GM12892 (cell line): Measurements from ENCODE around the gene RNF145. TPM values are rescaled to one million over a fixed set of nuclear protein-coding genes. Genes with fewer than 3 reads are reported as not detected.

Source experiments
- DNase-seq: peaks from one replicate; pipeline ENCODE4 v3.0.0; 2011; ENCODE audit not compliant: insufficient read length
- FAIRE-seq: peaks from 2 replicates; lab custom pipeline; 2011; peaks lifted over from hg19 to GRCh38; lab: Jason Lieb, UNC
- POLR2A ChIP-seq: IDR thresholded peaks from 2 replicates; pipeline ENCODE4 v1.6.1; 2011; ENCODE audit warnings: low read depth, low read length, control low read depth
- POLR2AphosphoS5 ChIP-seq: IDR thresholded peaks from 2 replicates; pipeline ENCODE4 v1.6.1; 2011; ENCODE audit warnings: low read depth, low read length, control low read depth
- TAF1 ChIP-seq: IDR thresholded peaks from 2 replicates; pipeline ENCODE4 v1.6.1; 2011; ENCODE audit warnings: low read depth, mild to moderate bottlenecking, control low read depth, low read length, borderline replicate concordance
- polyA plus RNA-seq: library from polyadenylated mRNA; unstranded; fragments of >200 nt; gene quantifications from one replicate; pipeline ENCODE4 v1.2.1, GENCODE V29; 2012; ENCODE audit warnings: missing spikeins, inconsistent platforms; ENCODE audit not compliant: missing spikeins

The RNF145 gene, protein sequence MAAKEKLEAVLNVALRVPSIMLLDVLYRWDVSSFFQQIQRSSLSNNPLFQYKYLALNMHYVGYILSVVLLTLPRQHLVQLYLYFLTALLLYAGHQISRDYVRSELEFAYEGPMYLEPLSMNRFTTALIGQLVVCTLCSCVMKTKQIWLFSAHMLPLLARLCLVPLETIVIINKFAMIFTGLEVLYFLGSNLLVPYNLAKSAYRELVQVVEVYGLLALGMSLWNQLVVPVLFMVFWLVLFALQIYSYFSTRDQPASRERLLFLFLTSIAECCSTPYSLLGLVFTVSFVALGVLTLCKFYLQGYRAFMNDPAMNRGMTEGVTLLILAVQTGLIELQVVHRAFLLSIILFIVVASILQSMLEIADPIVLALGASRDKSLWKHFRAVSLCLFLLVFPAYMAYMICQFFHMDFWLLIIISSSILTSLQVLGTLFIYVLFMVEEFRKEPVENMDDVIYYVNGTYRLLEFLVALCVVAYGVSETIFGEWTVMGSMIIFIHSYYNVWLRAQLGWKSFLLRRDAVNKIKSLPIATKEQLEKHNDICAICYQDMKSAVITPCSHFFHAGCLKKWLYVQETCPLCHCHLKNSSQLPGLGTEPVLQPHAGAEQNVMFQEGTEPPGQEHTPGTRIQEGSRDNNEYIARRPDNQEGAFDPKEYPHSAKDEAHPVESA
- polyA plus RNA-seq: 38.1 TPM

DNA sequence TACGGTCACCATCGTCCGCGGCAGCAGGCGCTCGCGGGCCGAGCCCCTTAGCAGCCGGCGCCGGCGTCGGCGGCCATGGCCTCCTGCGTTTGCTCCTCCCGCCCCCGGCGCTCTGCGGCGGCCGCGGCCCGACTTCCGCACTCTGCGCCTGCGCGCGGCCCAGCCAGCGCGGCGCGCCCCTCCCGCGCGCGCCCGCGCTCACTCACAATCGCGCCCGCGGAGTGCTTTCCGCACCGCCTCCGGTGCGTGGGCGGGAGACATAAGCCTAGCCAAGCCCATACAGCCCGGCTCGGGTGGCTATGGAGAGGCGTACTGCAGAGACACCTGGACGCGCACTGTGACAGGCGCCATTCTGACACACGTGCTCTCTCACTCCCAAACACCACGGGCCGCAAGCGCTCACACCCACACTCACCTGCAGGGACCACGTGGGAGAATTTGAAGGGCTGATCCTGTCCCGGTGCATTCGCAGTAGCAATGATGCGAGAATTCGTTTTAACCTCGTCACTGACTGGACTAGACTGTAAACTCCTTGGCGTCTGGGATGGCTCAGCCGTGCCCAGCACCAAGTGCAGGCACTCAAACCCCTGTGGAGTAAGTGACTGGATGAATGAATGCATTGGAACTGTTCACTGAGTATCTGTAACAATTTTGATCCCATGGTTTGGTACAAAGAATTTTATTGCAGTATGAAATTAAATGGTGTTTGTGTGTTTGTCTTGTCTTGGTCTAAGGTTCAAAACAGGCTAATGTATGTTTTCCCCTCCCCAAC, at the start of gene RNF145:
Gene RNF145 (minus strand): TSS at position 116 of the 772 bp plus-strand sequence. CDS start 5,936 bp downstream, outside the sequence.
- FAIRE-seq: peak; percentile 96
- DNase-seq: peak; percentile 72
- TF ChIP-seq TAF1 (no peak), POLR2AphosphoS5 (peak; percentile 88), POLR2A (peak; percentile 81)

DNA sequence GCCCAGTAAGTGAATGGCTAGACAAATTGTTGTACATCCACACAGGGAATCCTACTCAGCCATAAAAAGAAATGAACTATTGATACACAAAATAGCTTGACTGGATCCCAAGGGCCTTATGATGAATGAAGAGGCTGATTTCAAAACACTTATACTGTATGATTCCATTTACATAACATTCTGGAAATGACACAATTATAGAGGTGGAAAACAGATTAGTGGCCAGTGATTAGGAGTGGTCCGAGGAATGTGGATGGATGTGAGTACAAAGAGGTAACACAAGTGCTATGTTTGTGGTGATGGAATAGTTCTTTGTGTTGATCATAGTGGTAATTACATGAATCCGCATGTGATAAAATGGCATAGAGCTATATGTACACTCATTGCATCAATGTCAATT, 49.0 kb upstream of the RNF145 start:
- DNase-seq (no peak), FAIRE-seq (no peak)
- TF ChIP-seq POLR2AphosphoS5 (no peak), TAF1 (no peak), POLR2A (no peak)

DNA sequence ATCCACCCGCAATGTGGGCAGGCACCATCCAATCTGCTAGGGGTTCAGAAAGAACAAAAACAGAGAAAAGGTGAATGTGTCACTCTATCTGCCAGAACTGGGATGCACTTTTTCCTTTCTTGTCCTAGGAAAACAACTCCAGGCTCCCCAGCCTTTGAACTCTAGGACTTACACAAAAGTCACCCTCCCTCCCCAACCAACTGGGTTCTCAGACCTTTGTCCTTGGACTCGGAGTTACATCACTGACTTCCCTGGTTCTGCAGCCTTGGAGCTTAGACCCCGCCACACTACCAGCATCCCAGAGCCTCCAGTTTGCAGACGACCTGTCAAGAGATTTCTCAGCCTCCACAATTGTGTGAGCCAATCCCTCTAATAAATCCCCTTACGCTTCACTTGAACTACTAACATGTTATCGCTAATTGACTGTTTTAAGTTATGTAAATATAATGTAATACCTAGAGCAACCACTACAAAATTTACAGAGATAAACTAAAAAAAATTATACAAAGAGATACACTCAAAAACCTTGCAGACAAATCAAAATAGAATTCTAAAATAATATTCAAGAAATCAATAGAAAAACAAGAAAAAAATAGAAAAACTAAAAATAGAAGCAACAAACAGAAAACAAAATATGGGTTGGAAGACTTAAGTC, 48.4 kb upstream of the RNF145 start:
- FAIRE-seq (no peak), DNase-seq (no peak)
- no peak for TF ChIP-seq POLR2AphosphoS5
- no peak for TF ChIP-seq TAF1
- no peak for TF ChIP-seq POLR2A

DNA sequence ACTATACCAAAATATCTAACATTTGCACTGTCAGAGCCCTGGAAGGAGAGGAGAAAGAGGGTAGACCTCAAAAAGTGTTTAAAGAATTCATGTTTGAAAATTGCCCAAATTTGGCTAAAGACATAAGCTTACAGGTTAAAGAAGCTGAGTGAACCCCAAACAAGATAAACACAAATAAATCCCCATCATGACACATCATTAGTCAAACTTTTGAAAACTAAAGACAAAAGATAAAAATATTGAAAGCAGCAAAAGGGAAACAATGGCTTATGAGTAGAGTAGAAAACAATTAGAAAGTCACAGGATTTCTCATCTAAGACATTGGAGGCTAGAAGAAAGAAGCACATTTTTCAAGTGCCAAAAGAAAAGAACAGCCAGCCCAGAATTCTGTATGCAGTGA, 47.7 kb upstream of the RNF145 start:
- TF ChIP-seq POLR2A (no peak), TAF1 (no peak), POLR2AphosphoS5 (no peak)
- DNase-seq (no peak), FAIRE-seq (no peak)

DNA sequence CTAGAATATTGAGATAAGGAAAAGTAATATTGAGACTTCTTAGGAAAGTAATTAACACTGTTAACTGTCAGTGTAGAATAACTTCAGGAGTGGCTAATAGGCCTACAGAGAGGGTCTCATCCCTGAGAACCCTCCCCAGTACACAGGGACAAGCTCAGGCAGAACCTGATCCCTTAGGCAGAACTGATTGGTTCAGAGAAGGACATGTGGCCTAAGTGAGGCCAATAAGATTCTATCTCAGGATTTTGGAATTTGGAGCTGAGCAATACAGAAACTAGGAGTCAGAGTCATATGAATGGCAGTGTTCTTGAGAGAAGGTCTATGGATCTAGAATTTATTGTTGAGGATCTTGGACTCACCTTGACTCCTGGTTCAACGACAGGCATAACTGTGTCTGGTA, 42.8 kb upstream of the RNF145 start:
- FAIRE-seq (no peak), DNase-seq (no peak)
- TF ChIP-seq POLR2AphosphoS5: no peak
- no peak for TF ChIP-seq TAF1
- TF ChIP-seq POLR2A: no peak

DNA sequence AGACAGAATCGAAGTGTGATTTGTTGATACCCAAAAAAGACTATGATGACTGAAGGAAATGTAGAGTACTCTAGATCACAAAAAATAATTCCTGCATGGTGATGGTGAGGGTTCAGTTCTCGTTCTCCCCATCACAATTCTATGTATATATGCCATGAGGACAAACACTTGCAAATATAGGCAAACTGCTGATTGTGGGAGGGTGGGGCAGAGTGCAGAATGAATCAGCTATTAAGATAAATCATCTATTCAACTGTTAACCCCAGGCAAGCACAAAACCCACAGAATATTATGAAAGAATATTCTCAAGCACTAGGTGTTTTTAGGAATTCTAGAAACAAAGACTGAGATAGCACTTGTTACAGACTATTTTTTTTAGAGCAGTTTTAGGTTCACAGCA, 39.8 kb upstream of the RNF145 start:
- no peak for TF ChIP-seq TAF1
- no peak for TF ChIP-seq POLR2AphosphoS5
- DNase-seq (no peak), FAIRE-seq (no peak)

DNA sequence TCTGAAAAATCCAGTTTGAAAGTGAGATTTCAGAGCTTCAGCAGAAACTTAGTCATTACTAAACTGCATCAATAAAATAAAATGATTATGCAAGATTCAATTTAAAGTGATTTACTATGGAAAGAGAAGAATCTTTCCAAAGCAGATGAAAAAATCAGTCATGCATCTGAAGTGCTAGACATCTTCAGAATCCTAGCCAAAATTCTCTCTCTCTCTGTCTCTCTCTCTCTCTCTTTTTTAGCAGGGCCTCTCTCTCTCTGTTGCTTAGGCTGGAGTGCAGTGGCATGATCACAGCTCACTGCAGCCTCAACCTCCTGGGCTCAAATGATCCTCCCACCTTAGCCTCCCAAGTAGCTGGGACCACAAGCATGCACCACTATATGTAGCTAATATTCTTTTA, 35.5 kb upstream of the RNF145 start:
- no peak for TF ChIP-seq TAF1
- no peak for TF ChIP-seq POLR2AphosphoS5
- TF ChIP-seq POLR2A: no peak
- FAIRE-seq (no peak), DNase-seq (no peak)

DNA sequence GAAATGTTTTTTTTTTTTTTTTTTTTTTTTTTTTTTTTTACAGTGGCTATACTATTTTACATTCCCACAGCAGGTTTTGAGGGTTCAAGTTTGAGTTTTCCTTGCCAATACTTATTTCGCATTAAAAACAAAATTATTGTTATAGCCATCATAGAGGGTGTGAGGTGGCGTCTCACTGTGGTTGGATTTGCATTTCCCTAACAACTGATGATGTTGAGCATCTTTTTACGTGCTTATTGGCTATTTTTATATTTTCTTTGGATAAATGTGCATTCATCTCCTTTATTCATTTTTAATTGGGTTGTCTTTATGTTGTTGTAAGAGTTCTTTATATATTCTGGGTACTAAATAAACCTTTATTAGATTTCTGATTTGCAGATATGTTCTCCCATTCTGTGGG, 34.8 kb upstream of the RNF145 start:
- DNase-seq: no peak
- no peak for TF ChIP-seq POLR2A
- TF ChIP-seq POLR2AphosphoS5: no peak
- no peak for TF ChIP-seq TAF1
- no peak for FAIRE-seq

DNA sequence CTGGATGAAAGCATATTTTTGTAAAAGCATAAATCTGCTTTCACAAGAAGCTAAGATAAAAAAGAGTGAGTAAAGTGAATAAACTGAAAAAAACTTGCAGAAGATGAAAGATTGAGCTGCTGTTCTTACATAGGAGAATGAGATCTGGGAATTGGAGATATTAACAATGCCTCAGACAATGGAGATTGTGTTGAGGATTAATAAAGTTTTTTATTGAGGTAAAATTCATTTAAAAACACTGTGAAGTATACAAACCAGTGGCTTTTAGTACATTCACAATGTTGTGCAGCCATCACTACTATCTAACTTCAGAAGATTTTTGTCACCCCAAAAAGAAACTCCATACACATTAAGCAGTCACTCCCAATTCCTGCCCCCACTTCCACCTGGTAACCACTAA, 34.0 kb upstream of the RNF145 start:
- no peak for FAIRE-seq
- TF ChIP-seq TAF1: no peak
- no peak for TF ChIP-seq POLR2A
- TF ChIP-seq POLR2AphosphoS5: no peak
- no peak for DNase-seq

DNA sequence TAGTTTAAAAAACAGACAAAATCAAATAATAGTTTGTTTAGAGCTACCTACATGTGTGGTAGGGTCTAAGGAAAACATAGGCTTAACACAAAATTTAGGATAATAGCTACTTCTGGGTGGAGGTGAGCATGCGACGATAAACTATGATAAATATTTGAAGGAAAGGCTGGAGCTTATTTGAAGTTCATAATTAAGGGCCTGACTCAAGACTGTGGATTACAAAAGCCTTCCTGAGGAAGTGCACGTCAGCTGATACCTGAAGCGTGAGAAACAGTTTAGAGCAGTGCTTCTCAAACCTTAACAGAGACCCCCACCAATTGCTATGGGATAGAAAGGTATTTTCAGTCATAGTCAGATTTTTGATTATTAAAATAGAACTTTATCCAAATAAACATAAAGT, 33.3 kb upstream of the RNF145 start:
- TF ChIP-seq POLR2A (no peak), TAF1 (no peak), POLR2AphosphoS5 (no peak)
- no peak for FAIRE-seq
- no peak for DNase-seq

DNA sequence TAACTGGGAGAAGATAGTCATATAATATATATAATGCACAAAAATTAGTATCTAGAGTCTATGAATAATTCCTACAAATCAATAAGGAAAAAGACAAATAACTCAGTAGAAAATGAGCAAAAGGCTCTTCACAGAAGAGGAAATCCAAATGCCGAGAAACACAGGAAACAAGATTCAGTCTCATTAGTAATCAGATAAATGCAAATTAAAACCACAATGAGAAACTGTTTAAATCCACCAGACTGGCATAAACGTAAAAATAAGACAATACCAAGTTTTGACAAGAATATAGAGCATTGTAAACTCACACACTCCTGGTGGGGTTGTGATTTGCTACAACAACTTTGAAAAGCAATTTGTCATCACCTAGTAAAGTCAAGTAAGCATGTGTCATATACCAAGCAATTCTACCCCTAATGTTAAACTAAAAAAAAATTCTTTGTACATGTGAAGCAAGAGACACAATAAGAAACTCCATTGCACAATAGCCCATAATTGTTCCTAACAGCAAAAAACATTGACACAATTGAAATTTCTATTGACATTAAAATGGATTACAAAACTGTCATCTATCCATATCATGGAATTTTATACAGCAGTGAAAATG, 32.7 kb upstream of the RNF145 start:
- FAIRE-seq: peak; percentile 14
- TF ChIP-seq TAF1: no peak
- no peak for TF ChIP-seq POLR2AphosphoS5
- no peak for TF ChIP-seq POLR2A
- DNase-seq: no peak
